Stimulated activated CD4-positive, alpha-beta T cell treated with anti-CD3 and anti-CD28 coated beads, Interleukin-4, amount 100 ng/mL, for 48 hours (primary cell): ENCODE results near the gene IRF3.
"Not testable (repeated sequence)": the region's sequence is repeated elsewhere in the genome, so short reads cannot be mapped to it uniquely, and the experiment has no call there.

Source experiments
- DNase-seq, 2 donors: peaks; one replicate each; pipeline ENCODE4 v3.0.0-alpha.2; 2020; ENCODE audit warnings: low read depth in 2 of 2

Gene IRF3

DNA sequence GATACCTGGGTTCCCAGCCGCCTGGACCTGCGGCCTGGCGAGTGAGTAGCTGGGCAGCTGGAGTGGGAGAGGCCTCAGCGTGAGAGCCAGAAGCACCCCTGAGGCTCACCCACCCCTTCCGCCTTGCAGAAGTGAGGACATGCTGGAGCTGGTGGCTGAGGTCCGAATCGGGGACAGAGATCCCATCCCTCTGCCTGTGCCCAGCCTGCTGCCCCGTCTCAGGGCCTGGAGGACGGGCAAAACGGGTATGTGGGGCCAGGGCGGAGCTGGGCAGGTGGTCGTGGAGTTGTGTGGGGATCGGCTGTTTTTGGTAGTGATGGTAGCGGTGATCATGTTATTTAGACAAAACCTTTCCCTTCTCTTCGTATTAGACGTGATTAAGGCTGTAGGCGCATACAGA, 19.1 kb downstream of the IRF3 start:
- DNase-seq = no peak

- DNase-seq = no peak
Measured at GRCh38 chr19:49645995-49646394, 19.7 kb downstream of the IRF3 start.

GRCh38 chr19:49645592-49645991, 20.1 kb downstream of the IRF3 start:
- DNase-seq = no peak

DNA sequence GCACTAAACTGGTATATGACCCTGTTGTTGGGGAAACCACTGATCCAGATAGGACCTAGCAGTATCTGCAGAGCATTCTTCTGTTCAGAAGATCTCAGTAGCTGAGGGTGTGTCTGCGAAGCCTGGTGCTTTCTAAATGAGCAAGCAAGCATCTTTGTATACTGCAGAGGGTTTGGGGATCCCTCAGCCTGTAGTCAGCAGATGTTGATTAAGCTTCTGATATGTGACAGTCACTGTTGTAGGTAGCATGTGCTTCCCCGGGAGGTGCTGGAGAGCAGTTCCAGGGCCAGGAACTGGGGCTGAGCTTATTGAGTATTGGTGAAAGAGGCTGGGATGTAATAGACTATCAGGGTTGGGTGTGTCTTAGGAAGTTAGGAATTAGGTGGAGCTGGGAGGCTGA, 22.2 kb downstream of the IRF3 start:
- no peak for DNase-seq

DNA sequence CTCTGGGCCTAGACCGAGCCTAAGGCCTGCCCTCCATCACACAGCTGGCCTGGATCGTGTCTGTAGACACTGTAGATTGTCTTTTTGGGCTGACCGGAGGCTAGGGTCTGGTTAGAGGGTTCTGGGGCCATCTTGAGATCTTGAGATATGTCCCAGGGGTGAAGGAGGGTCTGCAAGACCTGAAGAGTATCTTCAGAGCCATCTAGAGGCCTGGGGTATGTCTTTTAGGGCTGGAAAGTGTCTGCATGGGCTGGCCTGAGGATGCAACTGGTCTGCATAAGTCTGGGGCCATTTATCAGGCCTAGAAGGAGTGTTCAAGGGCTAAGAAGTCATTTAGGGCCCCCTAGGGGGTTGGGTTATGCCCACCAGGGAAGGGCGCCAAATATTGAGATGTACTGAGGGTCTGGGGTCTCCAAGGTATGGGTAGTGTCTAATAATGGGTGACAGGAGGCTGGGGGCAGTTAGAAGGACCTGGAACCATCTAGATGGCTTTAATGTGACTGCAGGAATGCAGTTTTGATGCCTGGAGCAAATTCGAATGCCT, 23.1 kb downstream of the IRF3 start:
- no peak for DNase-seq

- DNase-seq = peak; percentile 97 to 99
Measured at GRCh38 chr19:49641688-49642491, 23.8 kb downstream of the IRF3 start, which contains the start of gene SCAF1. SCAF1 (plus strand) TSS chr19:49642209; CDS start chr19:49645027, 2,818 bp downstream.

GRCh38 chr19:49640113-49640898, 25.4 kb downstream of the IRF3 start, which contains the start of gene RRAS:
RRAS (minus strand) TSS chr19:49640143; CDS start chr19:49640098, 45 bp downstream.
- DNase-seq = peak; percentile 99 to 100

DNA sequence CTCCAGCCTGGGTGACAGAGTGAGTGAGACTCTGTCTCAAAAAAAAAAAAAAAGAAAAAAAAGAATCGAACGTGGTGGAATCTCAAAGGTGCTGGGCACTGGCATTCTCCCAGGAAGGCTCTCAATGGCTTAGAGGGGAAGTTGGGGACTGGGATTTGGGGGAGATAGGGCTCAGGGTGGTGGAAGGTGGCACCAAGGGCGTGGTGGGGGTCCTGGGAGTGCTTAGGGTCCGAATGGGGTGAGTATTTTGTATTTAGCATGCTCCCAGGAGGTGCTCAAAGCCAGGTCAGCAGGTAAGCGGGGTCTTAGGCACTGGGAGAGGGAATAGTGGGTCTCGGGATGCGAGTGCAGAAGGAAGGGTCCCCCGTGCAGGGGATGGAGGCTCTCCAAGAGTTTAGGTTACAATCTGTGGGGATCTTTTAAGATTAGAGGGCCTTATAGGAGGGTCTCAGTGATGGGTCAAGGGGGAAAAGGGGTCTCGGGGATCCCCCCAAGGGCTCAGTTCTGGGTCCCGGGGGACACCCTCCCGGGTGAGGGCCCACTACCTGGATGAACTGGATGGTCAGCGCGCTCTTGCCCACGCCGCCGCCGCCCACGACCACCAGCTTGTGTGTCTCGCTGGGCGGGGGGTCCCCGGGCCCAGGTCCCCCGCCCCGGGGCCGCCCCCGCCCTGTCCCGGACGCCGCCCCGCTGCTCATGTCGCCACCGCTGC, 26.1 kb downstream of the IRF3 start:
- DNase-seq = no peak

DNA sequence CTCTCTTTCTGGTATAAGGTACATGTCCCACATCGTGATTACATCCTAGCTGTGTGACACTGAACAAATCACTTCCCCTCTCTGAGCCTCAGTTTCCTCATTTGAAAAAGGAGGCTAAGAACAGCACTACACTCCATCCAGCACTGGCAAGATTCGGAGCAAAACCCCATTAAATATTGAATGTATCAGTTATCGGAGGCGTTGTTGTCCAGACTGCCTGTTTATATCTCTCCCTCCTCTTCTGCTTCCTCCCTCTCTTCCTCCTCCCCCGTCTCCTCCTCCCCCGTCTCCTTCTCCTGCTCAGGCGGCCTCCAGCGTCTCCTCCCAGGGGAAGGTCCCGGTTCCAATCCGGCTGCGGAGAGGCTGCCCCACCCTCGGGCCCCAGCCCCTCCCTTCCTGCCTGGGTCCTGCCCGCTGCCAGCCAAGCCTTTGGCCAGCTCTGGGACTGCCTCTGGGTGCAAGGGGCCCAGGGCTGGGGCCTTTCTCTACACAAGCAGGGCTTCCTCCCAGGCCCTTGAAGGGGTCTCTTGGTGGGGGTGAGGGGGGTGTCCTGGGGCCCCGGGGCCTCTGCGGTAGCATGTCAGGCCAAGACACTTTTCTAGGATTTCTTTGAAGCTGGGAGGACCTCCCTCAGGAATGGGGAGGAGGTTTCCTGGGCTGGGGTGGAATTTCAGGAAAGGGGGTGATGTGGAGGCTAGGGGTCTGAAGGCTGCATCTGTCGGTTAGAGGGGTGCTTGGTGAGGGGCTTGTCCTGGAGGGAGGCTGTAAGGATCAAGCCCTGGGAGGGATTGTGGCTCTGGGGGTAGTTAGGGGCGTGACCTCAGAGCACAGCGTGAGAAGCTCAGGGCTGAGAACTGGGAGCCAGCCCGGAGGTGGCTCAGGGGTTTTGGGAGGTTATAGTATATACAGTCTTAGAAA, 27.6 kb downstream of the IRF3 start:
- no peak for DNase-seq

DNA sequence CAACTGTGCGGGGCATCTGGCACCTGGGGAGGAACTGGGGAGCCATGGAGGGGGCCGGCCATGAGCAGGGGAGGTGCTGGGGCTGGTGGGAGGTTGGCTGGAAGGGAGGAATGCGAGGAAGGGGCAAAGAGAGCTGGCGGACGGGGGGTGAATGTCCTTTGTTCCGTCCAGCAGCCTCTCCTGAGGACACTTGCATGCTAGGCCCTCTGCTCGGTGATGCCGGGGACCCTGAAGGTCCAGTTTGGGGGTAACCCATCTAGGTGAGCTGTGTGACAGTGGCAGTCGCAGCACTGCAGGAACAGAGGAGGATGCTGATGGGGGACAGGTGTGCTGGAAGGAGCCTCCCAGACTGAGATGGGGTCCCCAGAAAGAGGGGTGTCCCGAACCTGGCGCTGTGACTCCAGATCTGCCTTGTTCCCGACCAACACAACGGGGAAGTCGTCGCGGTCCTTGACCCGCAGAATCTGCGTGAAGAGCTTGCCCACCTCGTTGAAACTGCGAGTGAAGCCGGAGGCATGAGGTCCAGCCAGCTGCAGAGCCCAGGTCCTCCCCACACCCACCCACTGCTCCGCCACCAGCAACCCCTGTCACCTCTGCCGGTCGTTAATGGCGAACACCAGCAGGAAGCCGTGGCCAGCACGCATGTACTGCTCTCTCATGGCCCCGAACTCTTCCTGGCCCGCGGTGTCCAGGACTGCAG, 29.3 kb downstream of the IRF3 start:
- DNase-seq = no peak

- no peak for DNase-seq
Measured at GRCh38 chr19:49635530-49636232, 30.0 kb downstream of the IRF3 start.

- not testable (repeated sequence) for DNase-seq
Measured at GRCh38 chr19:49633273-49633672, 32.4 kb downstream of the IRF3 start.

DNA sequence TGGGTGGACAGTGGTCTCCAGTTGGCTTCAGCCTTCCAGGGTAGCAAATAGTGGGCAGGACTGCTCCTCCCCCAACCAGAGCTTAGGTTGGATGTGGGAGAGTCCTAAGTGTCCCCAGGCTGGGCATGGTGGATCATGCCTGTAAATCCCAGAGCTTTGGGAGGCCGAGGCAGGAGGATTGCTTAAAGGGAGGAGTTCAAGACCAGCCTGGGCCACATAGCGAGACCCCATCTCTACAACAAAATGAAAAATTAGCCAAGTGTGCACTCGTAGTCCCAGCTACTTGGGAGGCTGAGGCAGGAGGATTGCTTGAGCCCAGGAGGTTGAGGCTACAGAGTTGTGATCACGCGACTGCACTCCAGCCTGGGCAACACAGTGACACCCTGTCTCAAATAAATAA, 33.1 kb downstream of the IRF3 start:
- no peak for DNase-seq

GRCh38 chr19:49631610-49632192, 34.0 kb downstream of the IRF3 start:
- no peak for DNase-seq

DNA sequence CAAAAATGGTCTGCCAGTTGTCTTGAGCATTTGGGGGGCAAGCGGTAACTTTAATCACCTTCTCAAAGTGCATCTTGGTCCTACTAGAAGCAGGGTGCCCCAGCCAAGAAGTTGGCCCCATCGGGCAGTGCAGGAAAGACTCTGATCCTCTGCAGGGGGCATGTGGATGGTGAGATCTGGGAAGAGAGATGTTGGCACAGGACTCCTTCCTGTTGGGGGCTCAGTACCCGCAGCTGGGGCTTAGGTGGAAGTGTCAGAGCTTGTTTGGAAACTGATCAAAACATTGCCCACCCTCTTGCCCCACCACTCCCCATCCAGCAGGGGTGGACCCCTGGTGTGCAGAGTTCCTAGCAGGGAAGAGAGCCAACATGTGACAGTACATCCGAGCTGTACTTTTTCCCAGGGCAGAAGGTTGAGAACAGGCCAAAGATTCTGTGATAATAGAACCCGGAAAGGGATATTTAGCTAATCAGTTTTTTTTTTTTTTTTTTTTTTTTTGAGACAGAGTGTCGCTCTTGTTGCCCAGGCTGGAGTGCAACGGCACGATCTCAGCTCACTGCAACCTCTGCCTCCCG, 34.6 kb downstream of the IRF3 start:
- DNase-seq = no peak

- no peak for DNase-seq
Measured at GRCh38 chr19:49629659-49630058, 36.0 kb downstream of the IRF3 start.

- DNase-seq = no peak
Measured at GRCh38 chr19:49626226-49626625, 39.4 kb downstream of the IRF3 start.

DNA sequence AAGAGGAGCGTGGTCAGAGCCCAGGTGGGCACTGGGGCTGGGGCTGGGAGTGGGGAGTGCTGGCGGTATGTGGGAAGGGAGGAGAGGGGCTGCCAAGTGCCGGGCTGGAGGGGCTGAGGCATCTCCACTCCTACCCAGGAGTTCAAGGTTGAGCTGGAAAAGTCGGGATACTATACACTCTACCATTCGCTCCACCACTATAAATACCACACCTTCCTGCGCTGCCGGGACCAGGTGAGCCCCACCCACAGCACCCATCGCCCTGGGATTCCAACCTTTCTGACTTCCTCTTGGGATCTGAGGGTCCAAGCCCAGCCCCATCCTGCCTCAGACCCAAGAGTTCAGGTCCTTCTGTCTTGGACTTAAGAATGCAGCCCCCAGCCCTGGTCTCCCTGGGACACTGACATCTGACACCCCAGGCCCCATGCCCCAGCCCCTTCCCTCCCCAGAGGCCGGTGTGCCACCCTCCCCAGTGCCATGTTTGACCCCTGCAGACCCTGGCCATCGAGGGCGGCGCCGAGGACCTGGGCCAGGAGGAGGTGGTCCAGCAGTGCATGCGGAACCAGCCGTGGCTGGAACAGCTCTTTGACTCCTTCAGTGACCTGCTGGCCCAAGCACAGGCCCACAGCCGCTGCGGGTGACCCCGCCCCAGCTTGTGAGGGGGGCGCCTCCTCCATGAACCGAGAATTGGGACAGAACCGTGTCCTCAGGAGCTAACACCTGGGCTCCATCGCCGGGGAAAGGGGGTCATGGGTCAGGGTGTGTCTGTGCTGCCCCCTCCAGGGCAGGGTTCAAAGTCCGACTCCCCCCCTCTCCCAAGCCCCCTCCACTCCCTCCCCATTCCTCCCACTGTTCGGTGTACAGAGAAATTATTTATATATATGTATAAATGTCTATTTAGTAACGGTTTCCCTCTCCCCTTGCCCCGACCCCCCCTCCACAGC, 40.4 kb downstream of the IRF3 start:
- no peak for DNase-seq
